ENCODE data around the gene CDH16. TPM values are rescaled to one million over a fixed set of nuclear protein-coding genes. Genes with fewer than 3 reads are reported as not detected.
A peak's percentile ranks its signal among the peaks of the same experiment; 100 is the strongest.

Gene CDH16
- total and polyA plus RNA-seq, 2 of the 13 experiments (the other 11 are each of a cell fraction or from before 2014, with no cell fraction given): 2.7 to 3.9 TPM

GRCh38 chr16:66928702-66929388 lies 10.2 kb upstream of the CDH16 start:
- ChIA-PET CTCF (ENCODE audit: low intra/inter-chr PET ratio, low total read pairs) (interaction anchor here (2.9 kb wide), 1 partner anchor 34 kb away, joined by 28 read pairs; no protein-coding TSS in a partner anchor), POLR2A (interaction anchor here (0.8 to 3.8 kb wide), 5 partner anchors 11 to 33 kb away, joined by 3 to 23 read pairs (median 10); partner anchors contain the start of gene CDH16)
- BruUV-seq (replicated peaks): no TSS peak
- H4K20me1 ChIP-seq (ENCODE audit: insufficient read depth, low read length): no peaks in the 10 kb centered on the region
- no peak overlapping the region for H3K4me2 ChIP-seq (ENCODE audit: low read depth, low read length)
- peak; percentile 4 for FAIRE-seq
- no peak overlapping the region for H3K9ac ChIP-seq (ENCODE audit: insufficient read depth, low read depth, low read length)
- peaks cover 5 to 18% of the 10 kb centered on the region in 2 experiments; a peak in 3 of 5 replicates for H3K27me3 ChIP-seq (ENCODE audit: control insufficient read depth in 1 of 2, insufficient read depth in 2 of 2, low read length in 2 of 2)
- ATAC-seq: peak; percentile 15
- peak; percentile 39 for DNase-seq (ENCODE audit: low spot score)
- peaks cover 7% of the 10 kb centered on the region for H3K79me2 ChIP-seq (ENCODE audit: insufficient read depth, low read length)
- no peak overlapping the region for H3K4me3 ChIP-seq (replicated peaks in 1 of 3; ENCODE audit: insufficient read depth in 1 of 3, low read depth in 2 of 3, low read length in 3 of 3)
- H3K27ac ChIP-seq (ENCODE audit: extremely low read length, insufficient read depth, low read length): no peak overlapping the region
- peaks cover 0 to 5% of the 10 kb centered on the region in 2 experiments; a peak in 2 of 5 replicates for H3K36me3 ChIP-seq (replicated peaks in 1 of 2; ENCODE audit: control insufficient read depth in 1 of 2, insufficient read depth in 2 of 2, low read length in 2 of 2)
- no peaks in the 10 kb centered on the region for H3K9me3 ChIP-seq (ENCODE audit: low read length)
- 67% methylated on average over 9 of the region's 10 CpGs for WGBS (ENCODE audit: low lambda C conversion rate)
- in situ Hi-C loops (cut with HindIII; ENCODE audit: extremely low pct_ligation_motif_present, low pct_unique_long_range_greater_than_20kb) (no loop called here), intact Hi-C loops (cut with micrococcal nuclease; ENCODE audit: unreplicated experiment) (no loop called here)
- peaks cover 71% of the 10 kb centered on the region for H3K4me1 ChIP-seq (ENCODE audit: insufficient read depth, low read length)
- no peak overlapping the region for H2AFZ ChIP-seq (ENCODE audit: low read length)
- TF ChIP-seq ZBTB38 (CRISPR knock-in tag; IDR thresholded peaks at IDR 0.05): no peak; the same call in 1 of the 2 replicates
- no peak for TF ChIP-seq PPARG (CRISPR knock-in tag; conservative IDR thresholded peaks at IDR 0.05)
- TF ChIP-seq ZNF891 (CRISPR knock-in tag; IDR thresholded peaks at IDR 0.05): no peak
- TF ChIP-seq ZFYVE20 (CRISPR knock-in tag; IDR thresholded peaks at IDR 0.05; ENCODE audit: borderline replicate concordance, low read depth): no peak
- no peak for TF ChIP-seq HDAC1 (CRISPR knock-in tag; IDR thresholded peaks at IDR 0.05)
- 0 out of 2 replicates have a peak, but pooled peaks have one; percentile 30 for TF ChIP-seq NAIF1 (CRISPR knock-in tag; IDR thresholded peaks at IDR 0.05; ENCODE audit: borderline replicate concordance)
- peak; percentile 65 for TF ChIP-seq RAD21 (CRISPR knock-in tag; IDR thresholded peaks at IDR 0.05)
- no peak for TF ChIP-seq ZNF766 (CRISPR knock-in tag; IDR thresholded peaks at IDR 0.05; ENCODE audit: borderline replicate concordance)
- TF ChIP-seq HIVEP1 (CRISPR knock-in tag; IDR thresholded peaks at IDR 0.05): no peak
- peak; percentile 93 for TF ChIP-seq ZNF121 (CRISPR knock-in tag; IDR thresholded peaks at IDR 0.05)
- TF ChIP-seq LBX2 (CRISPR knock-in tag; IDR thresholded peaks at IDR 0.05; ENCODE audit: borderline replicate concordance): no peak
- TF ChIP-seq ZNF546 (CRISPR knock-in tag; conservative IDR thresholded peaks at IDR 0.05): no peak
- TF ChIP-seq KAT2B (IDR thresholded peaks at IDR 0.05; ENCODE audit: borderline replicate concordance, low read depth, low read length): no peak
- no peak for TF ChIP-seq TGIF2 (CRISPR knock-in tag; IDR thresholded peaks at IDR 0.05)
- no peak for TF ChIP-seq HMG20A (CRISPR knock-in tag; IDR thresholded peaks at IDR 0.05; ENCODE audit: borderline replicate concordance)
- peak; percentile 49; the same call in 1 of the 2 replicates for TF ChIP-seq IKZF5 (CRISPR knock-in tag; IDR thresholded peaks at IDR 0.05)
- TF ChIP-seq UBTF (CRISPR knock-in tag; IDR thresholded peaks at IDR 0.05): no peak
- no peak for TF ChIP-seq ZNF253 (CRISPR knock-in tag; IDR thresholded peaks at IDR 0.05; ENCODE audit: borderline replicate concordance)
- TF ChIP-seq ZNF576 (CRISPR knock-in tag; IDR thresholded peaks at IDR 0.05): no peak
- TF ChIP-seq KDM2A (CRISPR knock-in tag; IDR thresholded peaks at IDR 0.05; ENCODE audit: borderline replicate concordance, low read depth): 0 out of 2 replicates have a peak, but pooled peaks have one; percentile 19
- no peak for TF ChIP-seq NFE2L2 (IDR thresholded peaks at IDR 0.05; ENCODE audit: low read length)
- no peak for TF ChIP-seq DMAP1 (CRISPR knock-in tag; IDR thresholded peaks at IDR 0.05)

All from HepG2 (cell line).